Right atrium auricular region (tissue), 2 donors: ENCODE results near the gene ARHGAP21. TPM values are rescaled to one million over a fixed set of nuclear protein-coding genes. Genes with fewer than 3 reads are reported as not detected.
A peak's percentile ranks its signal among the peaks of the same experiment; 100 is the strongest.

ENCODE experiments used
- DNase-seq: peaks from one replicate; pipeline ENCODE4 v3.0.0-alpha.2; 2019; ENCODE audit warnings: low spot score
- H3K27ac ChIP-seq, 2 donors: fragments of 200-600 bp; sonication (generic); 1 replicate in 1 of 2; 2 replicates in 1 of 2; pipeline ENCODE4 v1.5.1; 2016 to 2019
- H3K27me3 ChIP-seq, 2 donors: fragments of 200-600 bp; sonication (generic); one replicate each; pipeline versions ENCODE4 v1.5.1 to v1.6.0; 2017 to 2019
- H3K36me3 ChIP-seq: fragments of 200-600 bp; sonication (generic); one replicate; pipeline ENCODE4 v1.5.1; 2016
- H3K4me1 ChIP-seq, 2 donors: fragments of 200-600 bp; sonication (generic); one replicate each; pipeline versions ENCODE4 v1.5.1 to v1.6.0; 2017 to 2019
- H3K4me3 ChIP-seq, 2 donors: fragments of 200-600 bp; sonication (generic); 1 replicate in 1 of 2; 2 replicates in 1 of 2; pipeline ENCODE4 v1.5.1; 2017 to 2019; ENCODE audit warnings: mild to moderate bottlenecking in 1 of 2, moderate library complexity in 1 of 2
- H3K9me3 ChIP-seq, 2 donors: fragments of 200-600 bp; sonication (generic); one replicate each; pipeline ENCODE4 v1.5.1; 2019
- CTCF ChIP-seq, 2 donors: fragments of 200-600 bp; sonication (generic); IDR thresholded peaks; one replicate each; pipeline ENCODE4 v1.5.1; 2019; ENCODE audit warnings: antibody characterized with exemption in 2 of 2
- total RNA-seq, 2 donors: library from RNA; depleted of rRNA; stranded (reverse); fragments of >200 nt; gene quantifications; one replicate each; pipeline ENCODE4 v1.1.0, GENCODE V29; 2016

The ARHGAP21 gene
- total RNA-seq, 2 donors from 2014 or later: 45.0 to 46.3 TPM

- Histone ChIP-seq H3K27me3 (no peaks in the 10 kb centered on the region), H3K27ac (peak overlapping the region in 1 of 2 donors; percentile 32), H3K4me1 (peaks cover 0 to 51% of the 10 kb centered on the region in 2 donors), H3K9me3 (no peaks in the 10 kb centered on the region), H3K4me3 (no peak overlapping the region), H3K36me3 (no peaks in the 10 kb centered on the region)
- TF ChIP-seq CTCF (IDR thresholded peaks at IDR 0.05): no peak
- DNase-seq: no peak
Observed at GRCh38 chr10:24713086-24713485, 10.6 kb downstream of the ARHGAP21 start.

GRCh38 chr10:24711465-24711864, 12.2 kb downstream of the ARHGAP21 start:
- no peak overlapping the region for H3K4me3 ChIP-seq
- H3K27ac ChIP-seq: no peak overlapping the region
- TF ChIP-seq CTCF (IDR thresholded peaks at IDR 0.05): no peak
- H3K27me3 ChIP-seq: no peaks in the 10 kb centered on the region
- no peak for DNase-seq
- no peaks in the 10 kb centered on the region for H3K9me3 ChIP-seq
- H3K36me3 ChIP-seq: no peaks in the 10 kb centered on the region
- H3K4me1 ChIP-seq: peaks cover 0 to 51% of the 10 kb centered on the region in 2 donors

- no peaks in the 10 kb centered on the region for H3K36me3 ChIP-seq
- no peak overlapping the region for H3K27ac ChIP-seq
- no peak overlapping the region for H3K4me3 ChIP-seq
- no peak for TF ChIP-seq CTCF (IDR thresholded peaks at IDR 0.05)
- peaks cover 0 to 42% of the 10 kb centered on the region in 2 donors for H3K4me1 ChIP-seq
- no peak for DNase-seq
- H3K27me3 ChIP-seq: no peaks in the 10 kb centered on the region
- H3K9me3 ChIP-seq: no peaks in the 10 kb centered on the region
Observed at GRCh38 chr10:24708081-24708480, 15.6 kb downstream of the ARHGAP21 start.

- Histone ChIP-seq H3K9me3 (no peaks in the 10 kb centered on the region), H3K4me1 (peaks cover 0 to 38% of the 10 kb centered on the region in 2 donors)
Observed at GRCh38 chr10:24707445-24707844, 16.2 kb downstream of the ARHGAP21 start.

GRCh38 chr10:24706479-24707118, 17.1 kb downstream of the ARHGAP21 start:
- Histone ChIP-seq H3K9me3 (no peaks in the 10 kb centered on the region), H3K36me3 (no peaks in the 10 kb centered on the region), H3K27ac (no peak overlapping the region), H3K4me3 (no peak overlapping the region), H3K27me3 (no peaks in the 10 kb centered on the region), H3K4me1 (peaks cover 0 to 32% of the 10 kb centered on the region in 2 donors)
- DNase-seq: no peak
- TF ChIP-seq CTCF (IDR thresholded peaks at IDR 0.05): no peak

More at GRCh38 chr10:24707445-24707844, 16.2 kb downstream of the ARHGAP21 start:
- Histone ChIP-seq H3K27ac (no peak overlapping the region), H3K36me3 (no peaks in the 10 kb centered on the region), H3K27me3 (no peaks in the 10 kb centered on the region), H3K4me3 (no peak overlapping the region)
- TF ChIP-seq CTCF (IDR thresholded peaks at IDR 0.05): no peak
- DNase-seq: no peak

GRCh38 chr10:24703700-24704099, 20.0 kb downstream of the ARHGAP21 start:
- peaks cover 0 to 43% of the 10 kb centered on the region in 2 donors for H3K4me1 ChIP-seq
- DNase-seq: no peak
- no peak for TF ChIP-seq CTCF (IDR thresholded peaks at IDR 0.05)
- H3K9me3 ChIP-seq: no peaks in the 10 kb centered on the region
- no peaks in the 10 kb centered on the region for H3K36me3 ChIP-seq
- no peak overlapping the region for H3K4me3 ChIP-seq
- H3K27ac ChIP-seq: no peak overlapping the region
- H3K27me3 ChIP-seq: no peaks in the 10 kb centered on the region
